Measurements from ENCODE around the gene BCAS3. TPM values are rescaled to one million over a fixed set of nuclear protein-coding genes. Genes with fewer than 3 reads are reported as not detected.

Gene BCAS3
- total RNA-seq, 1 donor from 2014 or later = 35.7 TPM

DNA sequence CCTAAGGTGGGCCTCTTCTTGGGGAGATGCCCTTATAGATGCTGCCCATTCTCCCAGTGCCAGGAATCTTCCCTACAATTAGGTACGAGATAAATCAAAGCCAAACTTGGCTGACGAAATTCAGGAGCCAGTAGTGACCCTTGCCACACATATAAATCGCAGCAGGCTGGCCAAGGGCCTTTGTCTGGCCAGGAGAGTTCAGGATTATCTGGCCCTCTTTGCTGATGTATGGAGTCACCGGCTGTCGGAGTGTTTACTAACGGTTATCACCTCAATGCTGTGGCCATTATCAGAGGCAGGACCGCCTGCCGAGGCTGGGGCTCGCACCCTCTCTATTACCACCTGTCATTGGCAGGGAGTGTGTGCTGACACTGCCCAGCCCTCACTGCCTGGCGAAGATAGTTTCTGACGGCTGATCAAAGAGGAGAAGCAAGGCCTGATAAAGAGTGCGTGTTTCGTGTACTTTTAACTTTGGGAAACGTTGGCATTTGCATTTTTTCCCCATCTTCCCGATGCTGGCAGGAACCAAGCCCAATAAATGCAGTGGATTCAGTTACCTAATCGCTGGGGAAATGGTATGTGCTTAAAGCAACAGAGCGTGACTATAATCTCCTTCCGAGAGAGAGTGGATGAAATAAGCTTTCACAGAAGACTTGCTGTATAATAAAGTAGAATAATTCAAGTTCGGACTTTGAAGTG is 689.2 kb downstream of the BCAS3 start:
- no peak for TF ChIP-seq CTCF (IDR thresholded peaks at IDR 0.05)
- Mint-ChIP-seq H3K27ac (ENCODE audit: unreplicated experiment) (no peak overlapping the region), H3K9me3 (ENCODE audit: unreplicated experiment) (no peaks in the 10 kb centered on the region), H3K36me3 (ENCODE audit: unreplicated experiment) (peaks cover 1% of the 10 kb centered on the region), H3K4me3 (ENCODE audit: unreplicated experiment) (no peak overlapping the region), H3K4me1 (ENCODE audit: unreplicated experiment) (peaks cover 6% of the 10 kb centered on the region), H3K27me3 (ENCODE audit: unreplicated experiment) (no peaks in the 10 kb centered on the region)
- DNase-seq (ENCODE audit: extremely low spot score, unreplicated experiment) = no peak

GRCh38 chr17:61368049-61368831 is 690.6 kb downstream of the BCAS3 start:
- Mint-ChIP-seq H3K36me3 (ENCODE audit: unreplicated experiment) (peaks cover 1% of the 10 kb centered on the region), H3K9me3 (ENCODE audit: unreplicated experiment) (no peaks in the 10 kb centered on the region), H3K4me1 (ENCODE audit: unreplicated experiment) (peaks cover 9% of the 10 kb centered on the region), H3K4me3 (ENCODE audit: unreplicated experiment) (no peak overlapping the region), H3K27ac (ENCODE audit: unreplicated experiment) (no peak overlapping the region), H3K27me3 (ENCODE audit: unreplicated experiment) (no peaks in the 10 kb centered on the region)
- no peak for TF ChIP-seq CTCF (IDR thresholded peaks at IDR 0.05)
- no peak for DNase-seq (ENCODE audit: extremely low spot score, unreplicated experiment)

- no peak overlapping the region for H3K4me3 Mint-ChIP-seq (ENCODE audit: unreplicated experiment)
- no peak for DNase-seq (ENCODE audit: extremely low spot score, unreplicated experiment)
- no peaks in the 10 kb centered on the region for H3K9me3 Mint-ChIP-seq (ENCODE audit: unreplicated experiment)
- no peaks in the 10 kb centered on the region for H3K27me3 Mint-ChIP-seq (ENCODE audit: unreplicated experiment)
- H3K36me3 Mint-ChIP-seq (ENCODE audit: unreplicated experiment) = peaks cover 1% of the 10 kb centered on the region
- H3K4me1 Mint-ChIP-seq (ENCODE audit: unreplicated experiment) = peaks cover 9% of the 10 kb centered on the region
- no peak overlapping the region for H3K27ac Mint-ChIP-seq (ENCODE audit: unreplicated experiment)
- no peak for TF ChIP-seq CTCF (IDR thresholded peaks at IDR 0.05)
Observed at GRCh38 chr17:61368832-61369450, 691.3 kb downstream of the BCAS3 start.

DNA sequence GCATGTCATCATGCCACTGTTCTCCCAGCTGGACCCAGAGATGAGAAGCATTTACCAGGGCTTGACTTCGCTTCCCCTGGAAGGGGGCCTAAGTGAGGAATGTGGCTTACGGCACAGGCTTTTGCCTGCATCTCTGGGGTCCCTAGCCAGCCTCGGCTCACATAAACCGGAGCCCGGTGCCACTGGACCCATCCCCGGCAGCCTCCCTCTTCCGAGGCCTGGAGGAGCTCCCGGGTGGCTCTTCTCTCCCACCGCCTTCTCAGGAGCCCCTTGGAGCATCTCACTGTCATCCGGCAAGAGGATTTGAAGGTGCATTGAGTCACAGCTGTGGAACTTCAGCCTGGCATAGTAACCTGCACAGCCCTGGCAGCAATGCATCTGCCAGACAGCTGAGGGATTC is 692.1 kb downstream of the BCAS3 start:
- no peaks in the 10 kb centered on the region for H3K9me3 Mint-ChIP-seq (ENCODE audit: unreplicated experiment)
- TF ChIP-seq CTCF (IDR thresholded peaks at IDR 0.05) = no peak
- peaks cover 1% of the 10 kb centered on the region for H3K36me3 Mint-ChIP-seq (ENCODE audit: unreplicated experiment)
- peaks cover 9% of the 10 kb centered on the region for H3K4me1 Mint-ChIP-seq (ENCODE audit: unreplicated experiment)
- no peaks in the 10 kb centered on the region for H3K27me3 Mint-ChIP-seq (ENCODE audit: unreplicated experiment)
- DNase-seq (ENCODE audit: extremely low spot score, unreplicated experiment) = no peak
- H3K4me3 Mint-ChIP-seq (ENCODE audit: unreplicated experiment) = no peak overlapping the region
- H3K27ac Mint-ChIP-seq (ENCODE audit: unreplicated experiment) = no peak overlapping the region

GRCh38 chr17:61371179-61371578 is 693.5 kb downstream of the BCAS3 start:
- TF ChIP-seq CTCF (IDR thresholded peaks at IDR 0.05) = no peak
- Mint-ChIP-seq H3K27ac (ENCODE audit: unreplicated experiment) (no peak overlapping the region), H3K27me3 (ENCODE audit: unreplicated experiment) (no peaks in the 10 kb centered on the region), H3K36me3 (ENCODE audit: unreplicated experiment) (peaks cover 1% of the 10 kb centered on the region), H3K4me1 (ENCODE audit: unreplicated experiment) (peaks cover 9% of the 10 kb centered on the region), H3K4me3 (ENCODE audit: unreplicated experiment) (no peak overlapping the region), H3K9me3 (ENCODE audit: unreplicated experiment) (no peaks in the 10 kb centered on the region)
- DNase-seq (ENCODE audit: extremely low spot score, unreplicated experiment) = no peak
